SKM-1 treated with dmso at 0.1 percent for 144 hours (cell line): Measurements from ENCODE around the gene PYM1.
"Not testable (repeated sequence)": the region's sequence is repeated elsewhere in the genome, so short reads cannot be mapped to it uniquely, and the experiment has no call there.

Source experiments
- DNase-seq: peaks from one replicate; lab custom pipeline; 2025; ENCODE audit not compliant: unreplicated experiment; lab: John Stamatoyannopoulos, UW

PYM1 gene

DNA sequence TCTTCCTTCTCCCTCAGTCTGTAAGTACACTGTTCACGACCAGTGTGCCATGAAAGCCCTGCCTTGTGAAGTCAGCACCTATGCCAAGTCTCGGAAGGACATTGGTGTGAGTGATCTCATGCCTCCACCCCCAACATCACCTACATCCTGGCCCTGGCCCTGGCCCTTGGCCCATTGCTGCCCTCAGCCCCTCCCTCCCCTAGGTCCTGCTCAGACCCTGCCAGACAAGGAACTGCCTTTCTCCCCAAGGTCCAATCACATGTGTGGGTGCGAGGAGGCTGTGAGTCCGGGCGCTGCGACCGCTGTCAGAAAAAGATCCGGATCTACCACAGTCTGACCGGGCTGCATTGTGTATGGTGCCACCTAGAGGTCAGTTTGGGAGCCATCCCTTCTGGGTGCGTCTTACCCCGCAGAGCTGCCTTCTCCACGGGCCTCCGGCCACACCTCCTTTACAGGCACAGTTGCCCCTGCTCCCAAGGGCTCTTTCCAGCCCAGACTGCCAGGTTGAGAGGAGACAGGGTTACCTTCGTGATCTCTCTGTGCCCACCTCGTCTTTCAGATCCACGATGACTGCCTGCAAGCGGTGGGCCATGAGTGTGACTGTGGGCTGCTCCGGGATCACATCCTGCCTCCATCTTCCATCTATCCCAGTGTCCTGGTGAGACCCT, 12.5 kb upstream of the PYM1 start:
- peak; percentile 46 for DNase-seq

DNA sequence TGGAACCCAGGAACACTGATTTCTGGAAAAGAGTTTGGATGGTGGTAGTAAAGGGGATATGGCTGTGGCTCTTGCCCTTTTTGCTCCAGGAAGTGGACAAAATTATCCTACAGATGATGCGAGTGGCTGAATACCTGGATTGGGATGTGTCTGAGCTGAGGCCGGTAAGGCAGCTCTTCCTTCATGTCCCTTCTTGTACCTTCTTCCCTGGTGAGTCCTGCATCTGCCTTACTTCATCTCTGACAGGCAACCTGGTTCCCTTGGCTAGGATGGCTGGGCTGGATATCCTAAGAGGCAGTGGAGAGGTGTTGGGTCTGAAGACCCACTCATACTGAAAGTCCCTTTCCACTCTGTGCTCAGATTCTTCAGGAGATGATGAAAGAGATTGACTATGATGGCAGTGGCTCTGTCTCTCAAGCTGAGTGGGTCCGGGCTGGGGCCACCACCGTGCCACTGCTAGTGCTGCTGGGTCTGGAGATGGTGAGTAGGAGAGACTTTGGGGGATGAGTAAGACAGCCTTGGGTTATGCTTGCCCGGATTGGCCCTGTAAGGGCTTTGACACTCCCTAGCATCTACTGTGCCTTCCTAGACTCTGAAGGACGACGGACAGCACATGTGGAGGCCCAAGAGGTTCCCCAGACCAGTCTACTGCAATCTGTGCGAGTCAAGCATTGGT, 11.3 kb upstream of the PYM1 start:
- DNase-seq = no peak

DNA sequence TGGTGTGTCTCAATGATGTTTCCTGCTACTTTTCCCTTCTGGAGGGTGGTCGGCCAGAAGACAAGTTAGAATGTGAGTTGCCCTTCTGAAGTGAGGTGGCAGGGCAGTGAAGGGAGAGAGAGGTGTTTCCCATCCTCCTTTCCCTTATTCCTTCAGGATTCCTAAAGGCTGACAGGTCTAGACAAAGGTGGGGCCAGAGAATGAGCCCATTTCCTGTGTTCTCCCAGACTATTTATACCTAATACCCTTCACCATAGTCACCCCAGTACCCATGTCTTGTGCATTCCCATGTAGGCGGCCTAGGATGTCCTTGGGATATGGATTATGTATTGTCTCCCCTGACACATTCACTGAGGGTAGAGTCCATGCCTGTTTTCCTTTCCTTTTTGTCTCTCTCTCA, 10.3 kb upstream of the PYM1 start:
- DNase-seq = no peak

DNA sequence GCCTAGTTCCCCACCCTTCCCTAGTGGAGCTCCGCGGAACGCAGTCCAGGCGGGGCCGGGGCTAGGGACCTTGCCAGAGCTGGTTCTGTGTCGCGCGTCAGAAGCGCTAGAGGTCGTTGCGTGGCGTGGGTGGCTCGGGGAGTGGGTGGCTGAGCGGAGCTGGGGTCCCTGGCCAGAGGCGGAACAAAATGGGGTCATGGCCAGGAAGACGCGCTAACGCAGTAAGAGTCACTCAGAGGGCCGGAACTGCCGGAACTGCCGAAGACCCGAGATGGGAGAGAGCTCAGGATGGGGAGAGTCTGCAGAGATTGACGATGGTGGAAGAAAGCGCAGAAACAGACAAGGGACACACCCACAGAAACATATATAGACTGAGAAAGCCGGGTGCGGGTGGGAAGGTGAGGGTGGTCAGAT, 8.1 kb upstream of the PYM1 start:
- no peak for DNase-seq

DNA sequence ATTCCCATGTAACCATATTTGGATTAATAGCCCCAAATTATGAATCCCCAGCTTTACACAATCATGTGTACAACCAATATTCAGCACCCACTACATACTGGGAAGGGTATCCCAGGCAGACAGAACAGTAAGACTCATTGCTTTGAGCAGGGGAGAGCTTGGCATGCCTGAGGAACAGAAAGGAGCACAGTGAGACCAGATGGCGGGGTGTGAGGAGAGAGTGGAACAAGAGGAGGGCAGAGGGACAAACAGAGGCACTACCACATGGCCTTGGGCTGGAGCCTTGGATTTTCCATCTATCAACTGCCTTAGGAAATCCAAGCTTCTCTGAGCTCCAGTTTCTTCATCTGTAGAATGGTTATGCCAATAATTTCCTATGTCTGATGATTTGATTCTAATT, 7.1 kb upstream of the PYM1 start:
- no peak for DNase-seq

DNA sequence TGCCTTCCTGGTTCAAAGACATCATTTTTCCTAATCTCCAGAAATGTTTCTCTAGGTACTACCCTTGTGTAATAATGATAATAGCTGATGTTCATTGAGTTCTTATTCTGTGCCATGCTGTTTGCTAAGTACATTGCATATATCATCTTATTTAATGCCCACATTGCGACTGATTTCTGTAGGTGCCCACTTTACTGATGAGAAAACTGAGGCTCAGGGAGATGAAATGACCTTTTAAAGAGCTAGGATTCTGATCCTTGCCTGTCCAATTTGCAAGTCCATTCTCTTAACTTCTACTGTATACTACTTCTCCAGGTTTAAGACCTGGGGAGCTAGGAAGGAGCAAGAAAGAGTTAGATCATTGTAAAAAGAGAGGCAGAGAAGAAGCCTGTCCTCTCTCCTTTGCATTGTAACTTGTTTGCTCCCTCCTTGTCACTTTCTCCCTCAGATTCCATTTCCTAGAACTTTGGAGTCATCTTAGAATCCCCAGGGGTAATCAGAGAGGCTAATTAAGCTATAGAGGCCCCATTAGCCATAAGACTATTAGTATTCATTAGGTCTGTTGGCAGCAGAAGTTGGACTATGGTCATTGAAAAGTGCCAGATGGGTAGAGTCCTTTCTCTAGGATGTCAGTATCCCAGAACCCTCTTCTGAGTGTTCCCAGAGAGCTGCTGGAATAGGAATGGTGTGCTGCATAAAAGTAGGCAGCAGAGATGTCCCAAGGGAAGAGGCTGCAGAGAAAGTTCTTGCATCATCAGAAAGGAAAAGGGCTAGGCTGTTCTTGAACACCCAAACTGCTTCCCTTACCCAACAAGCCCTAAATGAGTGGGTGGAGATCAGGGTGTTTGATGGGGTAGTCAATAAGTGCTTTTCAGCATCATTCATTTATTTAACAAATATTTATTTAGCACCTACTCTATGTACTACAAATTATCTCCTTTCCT, 6.4 kb upstream of the PYM1 start:
- no peak for DNase-seq

DNA sequence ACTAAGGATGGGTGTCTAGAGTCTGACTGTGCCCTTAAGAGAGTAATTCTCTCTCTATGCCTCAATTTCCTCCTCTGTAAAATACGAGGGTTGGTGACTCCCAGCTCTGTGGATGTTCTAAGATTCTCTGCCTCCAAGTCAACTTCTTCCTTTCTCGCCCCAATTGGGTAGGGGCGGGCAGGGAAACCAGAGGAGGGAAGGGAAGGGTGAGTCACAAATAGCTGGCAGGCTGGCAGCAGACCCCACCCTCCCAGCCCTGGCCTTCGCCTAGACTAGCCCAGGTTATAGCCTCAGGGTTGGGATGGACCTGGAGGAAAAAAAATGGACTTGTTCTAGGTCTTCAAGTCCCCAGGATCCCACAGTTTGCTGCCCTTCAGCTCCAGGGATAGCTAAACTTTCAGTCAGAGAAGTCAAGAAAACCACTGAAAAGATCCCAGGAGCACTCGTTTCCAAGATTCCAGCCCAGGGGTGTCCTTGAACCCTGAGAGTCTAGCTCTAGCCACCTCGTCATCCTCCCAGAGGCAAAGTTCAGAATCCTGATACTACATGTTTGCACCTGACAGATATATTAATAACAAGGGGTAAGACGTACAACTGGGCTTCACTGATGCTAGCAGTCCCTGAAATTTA, 5.6 kb upstream of the PYM1 start:
- no peak for DNase-seq

DNA sequence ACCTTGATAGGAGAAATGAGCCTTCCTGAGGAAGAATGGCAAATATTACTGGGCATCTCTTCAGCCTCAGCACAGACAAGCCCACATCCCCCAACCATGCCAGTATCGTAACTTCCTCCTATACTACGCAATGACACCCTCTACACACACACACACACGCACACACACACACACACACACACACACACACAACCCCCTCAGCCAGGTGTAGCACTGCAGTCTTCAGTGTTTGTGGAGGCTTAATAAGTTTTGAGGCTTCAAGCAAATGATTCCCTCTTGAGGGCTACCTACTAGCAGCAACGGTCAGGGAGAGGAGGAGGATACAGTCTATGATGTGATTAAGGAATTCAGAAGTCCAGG, 4.8 kb upstream of the PYM1 start:
- DNase-seq = peak; percentile 9

DNA sequence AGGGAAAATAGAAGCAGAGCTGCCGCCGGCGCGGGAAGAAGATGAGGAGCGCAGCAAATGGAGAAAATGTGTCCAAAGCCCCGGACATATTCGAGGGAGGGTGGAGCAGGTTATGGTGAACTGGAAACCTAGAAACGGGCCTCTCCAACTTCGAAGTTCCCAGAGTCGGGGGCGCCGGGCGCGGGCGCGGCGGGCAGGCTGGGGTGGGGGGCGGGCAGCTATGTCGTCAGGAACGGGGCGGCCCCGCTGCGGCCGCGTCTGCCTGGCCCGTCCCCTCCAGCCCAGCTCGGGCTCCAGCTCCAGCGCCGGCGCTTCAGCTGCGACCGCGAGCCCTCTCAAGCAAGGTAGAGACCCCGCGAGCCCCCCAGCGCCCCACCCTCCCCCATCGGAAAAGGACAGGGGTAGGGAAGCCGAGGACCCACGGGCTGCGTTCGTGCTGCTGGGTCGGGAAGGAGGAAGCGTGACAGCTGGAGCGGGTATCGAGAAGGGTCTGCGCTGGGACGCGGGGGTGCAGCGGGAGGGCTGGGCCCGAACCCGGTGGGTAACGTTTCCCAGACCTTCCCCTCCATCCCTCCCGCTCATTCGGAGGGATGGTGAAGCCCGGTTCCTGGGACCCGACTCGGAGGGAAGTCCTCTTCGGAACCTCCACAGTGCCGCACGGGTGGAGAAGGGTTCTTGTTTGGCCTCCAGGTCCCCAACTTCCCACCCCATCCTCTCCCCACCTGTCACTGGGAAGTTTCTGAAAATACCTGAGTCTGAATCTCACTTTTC, 4.3 kb upstream of the PYM1 start:
- no peak for DNase-seq

DNA sequence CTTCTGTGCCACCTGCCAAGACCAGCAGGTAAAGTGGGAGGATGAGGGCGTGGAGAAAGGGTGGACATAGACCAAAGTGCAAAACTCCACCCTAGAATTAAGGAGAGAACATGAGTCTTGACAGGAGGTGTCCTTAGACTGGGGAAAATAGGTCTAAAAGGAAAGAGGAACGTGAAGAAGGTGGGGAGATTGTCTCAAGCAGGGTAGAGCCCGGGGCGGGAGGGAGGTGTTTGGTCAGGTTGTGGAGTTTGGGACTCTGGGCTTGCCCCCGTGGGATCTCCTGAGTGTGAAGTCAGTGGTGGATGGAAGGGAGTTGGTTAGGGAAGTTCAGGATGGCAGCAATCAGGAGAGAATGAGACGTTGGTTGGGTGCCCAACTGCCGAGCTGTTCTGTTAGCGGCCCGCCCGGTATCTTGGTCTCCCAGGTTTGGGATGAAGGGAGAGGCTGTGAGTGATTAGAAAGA, 3.7 kb upstream of the PYM1 start:
- no peak for DNase-seq

DNA sequence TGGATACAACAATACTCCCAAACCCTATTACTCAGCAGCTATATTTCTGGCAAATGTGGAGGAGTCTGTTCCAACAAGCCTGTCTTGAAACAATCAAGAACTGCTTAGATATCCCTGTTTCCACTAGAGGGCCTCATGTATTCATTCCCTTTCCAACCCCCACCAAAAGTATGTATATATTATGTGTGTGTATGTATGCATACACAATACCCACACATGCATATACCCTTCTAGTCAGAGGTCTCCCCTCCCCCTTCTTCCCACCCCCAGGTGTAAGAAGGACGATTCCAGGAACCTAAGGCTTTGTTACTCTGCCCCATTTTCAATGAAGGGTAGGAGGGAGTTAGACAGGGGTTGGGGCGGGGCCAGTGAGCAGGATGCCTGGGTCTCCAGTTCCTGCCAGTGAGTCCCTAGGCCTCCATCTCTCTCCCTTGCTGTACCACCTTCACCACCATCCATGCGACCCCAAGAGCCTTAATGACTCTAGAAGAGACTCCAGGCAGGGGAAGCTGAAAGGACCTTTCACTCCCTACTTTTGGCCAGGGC, 3.1 kb upstream of the PYM1 start, which contains the start of gene DGKA:
Gene DGKA (plus strand): TSS at position 392 of the 546 bp plus-strand sequence. CDS start 5,342 bp downstream, outside the sequence.
- DNase-seq = peak; percentile 21

DNA sequence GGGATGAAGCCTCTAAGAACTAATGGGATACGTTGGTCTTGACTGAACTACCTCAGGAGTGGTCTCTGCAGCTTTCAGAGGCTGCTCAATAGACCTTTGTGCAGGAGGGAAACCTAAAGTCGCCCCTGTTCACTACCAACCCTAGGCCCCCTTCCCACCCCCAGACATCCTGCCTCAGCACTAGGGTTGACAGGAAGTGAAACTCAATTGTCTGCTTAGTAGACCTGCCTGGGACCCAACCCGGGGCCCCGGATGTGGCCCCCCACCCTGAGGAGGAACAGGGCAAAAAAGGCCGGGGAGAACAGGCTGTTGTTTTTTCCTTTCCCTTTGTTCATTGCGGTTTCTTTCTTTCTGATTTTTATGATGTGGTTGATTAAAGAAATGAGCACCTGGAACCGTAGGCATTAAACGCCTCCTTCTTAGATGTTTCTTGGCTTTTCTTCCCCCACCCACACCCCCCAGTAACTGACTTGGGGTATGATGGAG, 1.7 kb upstream of the PYM1 start:
- DNase-seq = no peak

DNA sequence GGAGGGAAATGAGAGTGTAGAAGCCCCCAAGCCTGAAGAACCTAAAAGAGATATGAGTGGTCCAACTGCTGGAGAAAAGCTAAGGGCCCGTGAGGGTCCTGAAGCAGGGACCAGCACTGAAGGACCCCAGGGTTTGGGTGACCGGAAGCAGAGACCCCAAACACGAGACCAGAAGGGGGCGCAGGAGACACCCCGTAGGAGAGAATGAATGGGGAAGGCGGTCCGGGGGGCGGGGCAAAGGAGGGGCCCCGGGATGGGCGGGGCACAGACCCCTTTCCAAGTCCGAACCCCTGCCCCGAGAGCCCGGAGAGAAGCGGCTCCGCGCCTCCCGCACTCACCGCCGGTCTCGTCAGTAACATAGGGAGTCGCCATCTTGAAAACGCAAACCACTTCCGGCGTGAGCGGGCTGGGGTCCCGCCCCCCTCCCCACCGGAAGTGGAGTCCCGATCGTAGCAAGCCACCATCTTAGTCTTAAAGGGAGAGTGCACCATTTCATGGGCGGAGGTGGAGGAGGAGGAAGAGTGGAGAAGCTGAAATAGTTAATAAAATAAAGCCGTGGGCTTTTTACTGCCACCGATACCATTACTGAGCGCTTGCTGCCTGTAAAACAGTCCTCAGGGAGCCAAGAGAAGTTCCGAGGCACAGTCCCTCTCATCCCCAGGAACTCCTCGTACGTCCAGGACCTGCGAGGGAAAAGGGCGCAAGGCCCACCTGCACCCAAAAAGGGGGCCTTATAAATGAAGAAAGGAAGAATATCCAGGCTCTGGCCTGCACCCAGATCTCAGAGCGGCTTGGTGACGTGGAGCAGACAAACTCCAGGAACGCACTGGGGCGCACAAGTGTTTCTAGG, 731 bp downstream of the PYM1 start:
- peak; percentile 55 for DNase-seq

DNA sequence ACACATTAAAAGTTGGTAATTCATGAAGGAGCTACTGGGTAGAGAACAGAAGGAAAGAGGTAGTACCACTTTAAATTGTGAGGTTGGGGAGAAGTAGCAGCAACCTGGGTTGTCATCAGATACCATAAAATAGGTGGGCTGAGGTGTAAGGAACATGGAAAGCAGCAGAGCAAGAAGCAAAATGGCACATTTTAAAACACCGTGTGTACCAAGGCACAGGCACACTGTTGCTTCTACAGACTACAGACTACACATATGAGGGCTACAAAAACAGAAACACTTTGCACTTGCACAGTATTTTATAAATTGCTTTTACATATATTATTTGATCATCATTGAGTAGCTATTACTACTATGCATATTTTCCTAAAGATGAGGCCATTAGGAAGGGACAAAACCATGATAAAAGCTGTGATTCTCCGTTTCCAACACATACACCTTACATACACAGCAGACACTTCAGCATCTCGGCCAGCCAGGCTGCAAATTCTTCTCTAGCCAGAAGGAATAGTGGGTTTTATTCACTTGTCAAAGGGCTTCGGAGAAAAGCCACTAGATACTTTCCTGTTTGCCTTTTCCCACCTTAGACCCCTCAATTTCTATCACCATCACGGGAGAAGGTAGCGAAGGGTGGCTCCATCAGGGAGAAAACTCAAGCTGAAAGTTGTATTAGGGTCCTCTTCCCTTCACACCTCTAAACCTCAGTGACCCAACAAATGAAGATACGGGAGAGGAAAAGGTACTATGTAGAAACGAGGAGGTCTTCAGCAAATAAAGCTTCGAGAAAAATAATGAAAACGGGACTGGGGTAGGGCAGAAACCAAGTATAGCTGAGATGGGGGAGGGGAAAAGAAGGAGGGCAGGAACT, 1.6 kb downstream of the PYM1 start:
- DNase-seq = no peak

DNA sequence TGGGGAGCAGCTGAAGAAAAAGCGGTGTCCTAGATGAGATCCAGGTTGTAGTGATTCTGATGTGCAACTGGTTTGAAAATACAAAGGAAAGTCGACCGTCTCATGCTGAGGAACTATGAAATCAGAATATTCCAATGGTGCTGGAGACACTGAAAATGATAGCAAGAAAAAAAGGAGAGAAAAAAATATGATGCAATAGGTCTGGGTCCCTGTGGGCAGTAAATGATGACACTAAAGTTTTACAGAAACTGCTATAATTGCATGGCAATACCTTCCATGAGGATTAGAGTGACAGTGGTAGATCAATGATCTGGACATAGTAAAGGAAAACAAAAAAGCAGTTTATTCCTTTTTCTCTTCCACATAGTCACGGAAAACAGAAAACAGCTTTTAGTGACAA, 2.3 kb downstream of the PYM1 start:
- no peak for DNase-seq

DNA sequence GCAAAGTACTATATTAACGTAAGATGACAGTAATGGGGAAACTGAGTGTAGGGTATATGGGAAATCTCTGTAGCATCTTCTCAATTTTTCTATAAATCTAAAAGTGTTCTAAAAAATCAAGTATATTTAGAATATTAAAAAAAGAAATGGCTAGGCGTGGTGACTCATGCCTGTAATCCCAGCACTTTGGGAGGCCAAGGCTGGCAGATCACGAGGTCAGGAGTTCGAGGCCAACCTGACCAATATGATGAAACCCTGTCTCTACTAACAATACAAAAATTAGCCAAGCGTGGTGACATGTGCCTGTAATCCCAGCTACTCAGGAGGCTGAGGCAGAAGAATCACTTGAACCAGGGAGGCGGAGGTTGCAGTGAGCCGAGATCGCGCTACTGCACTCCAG, 4.0 kb downstream of the PYM1 start:
- DNase-seq = not testable (repeated sequence)

DNA sequence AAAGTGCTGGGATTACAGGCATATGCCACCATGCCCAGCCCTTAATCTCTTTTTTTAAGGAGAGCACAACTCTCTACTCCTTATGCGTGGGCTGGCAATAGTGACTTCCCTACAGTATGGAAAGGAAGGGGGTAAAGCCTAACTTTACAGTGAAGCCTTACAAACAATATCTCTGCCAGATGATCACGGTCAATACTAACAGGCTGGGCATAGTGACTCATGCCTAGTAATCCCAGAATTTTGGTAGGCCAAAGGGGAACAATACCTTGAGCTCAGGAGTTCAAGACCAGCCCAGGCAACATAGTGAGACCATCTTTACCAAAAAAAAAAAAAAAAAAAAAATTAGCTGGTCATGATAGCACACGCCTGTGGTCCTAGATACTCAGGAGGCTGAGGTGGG, 5.6 kb downstream of the PYM1 start:
- DNase-seq = no peak

DNA sequence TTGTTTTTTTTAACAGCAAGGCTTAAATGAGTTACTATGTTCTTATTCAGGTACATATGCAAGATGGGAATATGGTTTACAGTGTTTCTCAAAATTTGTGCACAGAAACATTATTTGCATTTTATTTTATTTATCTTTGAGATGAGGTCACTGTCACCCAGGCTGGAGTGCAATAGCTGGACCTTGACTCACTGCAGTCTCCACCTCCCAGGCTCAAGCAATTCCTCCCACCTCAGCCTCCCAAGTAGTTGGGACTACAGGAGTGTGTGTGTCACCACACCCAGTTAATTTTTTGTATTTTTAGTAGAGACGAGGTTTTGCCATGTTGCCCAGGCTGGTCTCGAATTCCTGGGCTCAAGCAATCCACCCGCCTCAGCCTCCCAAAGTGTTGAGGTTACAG, 8.7 kb downstream of the PYM1 start:
- DNase-seq = not testable (repeated sequence)
